WERI-Rb-1 (cell line): ENCODE measurements around the gene AKAP13.

Experiments used
- DNase-seq: peaks from one replicate; pipeline ENCODE4 v3.0.0-alpha.2; 2020
- H3K27ac ChIP-seq: fragments of 250-450 bp; sonication (Bioruptor Pico); 2 replicates; pipeline ENCODE4 v1.5.1; 2020; ENCODE audit warnings: mild to moderate bottlenecking, moderate library complexity
- H3K27me3 ChIP-seq: fragments of 250-450 bp; sonication (Bioruptor Pico); 2 replicates; pipeline ENCODE4 v1.5.1; 2021; ENCODE audit warnings: mild to moderate bottlenecking, low read depth, moderate library complexity; ENCODE audit not compliant: insufficient read depth, severe bottlenecking
- H3K36me3 ChIP-seq: fragments of 250-450 bp; sonication (Bioruptor Pico); 2 replicates; pipeline ENCODE4 v1.5.1; 2020; ENCODE audit warnings: mild to moderate bottlenecking, moderate library complexity
- H3K4me3 ChIP-seq: 2 replicates; pipeline ENCODE4 v1.5.1; 2011; ENCODE audit warnings: low read depth, mild to moderate bottlenecking, control low read depth, low read length
- H3K9me3 ChIP-seq: fragments of 250-450 bp; sonication (Bioruptor Pico); 2 replicates; pipeline ENCODE4 v1.5.1; 2021; ENCODE audit warnings: mild to moderate bottlenecking, moderate library complexity; ENCODE audit not compliant: severe bottlenecking
- TF ChIP-seq, protein P1 (sequence below): IDR thresholded peaks from 2 replicates; pipeline ENCODE4 v1.5.1; 2011; ENCODE audit warnings: low read depth, mild to moderate bottlenecking, control low read depth, inconsistent platforms, low read length

The AKAP13 gene

DNA sequence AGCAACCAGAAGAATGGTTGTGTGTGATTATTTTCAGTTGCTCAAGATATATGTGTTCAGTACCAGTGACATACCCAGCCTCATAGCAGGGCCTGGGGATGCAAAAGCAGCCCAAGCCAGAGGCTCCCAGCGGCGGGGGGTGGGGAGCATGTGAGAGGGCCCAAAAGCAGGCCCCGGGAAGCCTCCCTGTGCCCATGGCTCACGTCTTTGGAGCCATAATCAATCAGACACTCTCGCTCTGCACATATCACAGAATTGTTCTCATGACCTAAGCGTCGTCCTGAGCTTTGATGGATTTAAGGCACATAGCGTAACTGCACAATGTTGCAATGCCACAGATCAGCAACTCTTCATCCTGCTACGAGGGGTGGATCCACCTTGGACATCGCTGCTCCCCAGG lies 393.6 kb downstream of the AKAP13 start:
- no peak for DNase-seq
- TF ChIP-seq, protein P1, sequence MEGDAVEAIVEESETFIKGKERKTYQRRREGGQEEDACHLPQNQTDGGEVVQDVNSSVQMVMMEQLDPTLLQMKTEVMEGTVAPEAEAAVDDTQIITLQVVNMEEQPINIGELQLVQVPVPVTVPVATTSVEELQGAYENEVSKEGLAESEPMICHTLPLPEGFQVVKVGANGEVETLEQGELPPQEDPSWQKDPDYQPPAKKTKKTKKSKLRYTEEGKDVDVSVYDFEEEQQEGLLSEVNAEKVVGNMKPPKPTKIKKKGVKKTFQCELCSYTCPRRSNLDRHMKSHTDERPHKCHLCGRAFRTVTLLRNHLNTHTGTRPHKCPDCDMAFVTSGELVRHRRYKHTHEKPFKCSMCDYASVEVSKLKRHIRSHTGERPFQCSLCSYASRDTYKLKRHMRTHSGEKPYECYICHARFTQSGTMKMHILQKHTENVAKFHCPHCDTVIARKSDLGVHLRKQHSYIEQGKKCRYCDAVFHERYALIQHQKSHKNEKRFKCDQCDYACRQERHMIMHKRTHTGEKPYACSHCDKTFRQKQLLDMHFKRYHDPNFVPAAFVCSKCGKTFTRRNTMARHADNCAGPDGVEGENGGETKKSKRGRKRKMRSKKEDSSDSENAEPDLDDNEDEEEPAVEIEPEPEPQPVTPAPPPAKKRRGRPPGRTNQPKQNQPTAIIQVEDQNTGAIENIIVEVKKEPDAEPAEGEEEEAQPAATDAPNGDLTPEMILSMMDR = no peak

DNA sequence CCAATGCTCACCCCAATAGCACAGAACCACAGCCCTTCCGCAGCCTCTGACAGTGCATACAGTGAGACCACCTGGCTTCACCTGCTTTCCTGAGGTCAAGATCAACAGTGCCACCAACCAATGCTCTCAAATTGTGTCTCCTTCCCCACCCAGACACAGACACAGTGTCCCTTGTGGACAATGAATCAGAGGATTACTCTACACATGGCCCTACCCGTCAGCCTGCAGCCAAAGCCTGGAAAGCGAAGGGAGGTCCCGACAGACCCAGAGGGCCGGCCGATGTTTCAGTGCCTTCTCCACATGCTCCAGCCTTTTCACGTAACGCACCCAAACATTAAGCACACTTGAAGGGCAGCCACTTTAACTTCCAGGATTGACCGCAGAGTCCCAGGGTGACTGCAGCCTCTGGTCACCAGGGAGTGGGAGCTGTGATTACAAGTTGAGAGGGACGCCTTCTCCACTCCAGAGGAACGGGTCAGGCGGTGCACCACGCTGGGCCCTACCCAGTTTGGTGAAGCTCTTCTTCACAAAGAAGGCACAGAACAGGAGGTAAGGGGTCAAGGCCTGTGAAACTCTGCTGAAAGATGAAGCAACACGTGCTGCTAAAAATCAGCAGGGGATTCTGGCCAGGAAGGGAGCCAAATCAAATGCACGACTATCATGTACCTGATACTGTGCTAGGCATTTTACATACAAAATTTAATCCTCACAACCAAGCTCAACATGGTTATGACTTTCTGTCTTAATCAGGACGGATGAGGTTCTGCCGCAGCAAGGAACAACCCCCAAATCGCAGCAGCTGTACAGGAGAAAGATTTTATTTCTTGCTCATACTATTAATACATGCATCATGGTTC lies 397.1 kb downstream of the AKAP13 start:
- Histone ChIP-seq H3K4me3 (no peak overlapping the region), H3K27ac (no peak overlapping the region), H3K36me3 (no peaks in the 10 kb centered on the region), H3K27me3 (no peaks in the 10 kb centered on the region), H3K9me3 (no peaks in the 10 kb centered on the region)
- TF ChIP-seq, protein P1 = no peak
- DNase-seq = peak; percentile 26

More for the DNA sequence above, 393.6 kb downstream of the AKAP13 start:
- H3K9me3 ChIP-seq = no peaks in the 10 kb centered on the region
- H3K27me3 ChIP-seq = no peaks in the 10 kb centered on the region
- no peak overlapping the region for H3K4me3 ChIP-seq
- H3K27ac ChIP-seq = no peak overlapping the region
- H3K36me3 ChIP-seq = peaks cover 3% of the 10 kb centered on the region; the same call in 1 of the 2 replicates

DNA sequence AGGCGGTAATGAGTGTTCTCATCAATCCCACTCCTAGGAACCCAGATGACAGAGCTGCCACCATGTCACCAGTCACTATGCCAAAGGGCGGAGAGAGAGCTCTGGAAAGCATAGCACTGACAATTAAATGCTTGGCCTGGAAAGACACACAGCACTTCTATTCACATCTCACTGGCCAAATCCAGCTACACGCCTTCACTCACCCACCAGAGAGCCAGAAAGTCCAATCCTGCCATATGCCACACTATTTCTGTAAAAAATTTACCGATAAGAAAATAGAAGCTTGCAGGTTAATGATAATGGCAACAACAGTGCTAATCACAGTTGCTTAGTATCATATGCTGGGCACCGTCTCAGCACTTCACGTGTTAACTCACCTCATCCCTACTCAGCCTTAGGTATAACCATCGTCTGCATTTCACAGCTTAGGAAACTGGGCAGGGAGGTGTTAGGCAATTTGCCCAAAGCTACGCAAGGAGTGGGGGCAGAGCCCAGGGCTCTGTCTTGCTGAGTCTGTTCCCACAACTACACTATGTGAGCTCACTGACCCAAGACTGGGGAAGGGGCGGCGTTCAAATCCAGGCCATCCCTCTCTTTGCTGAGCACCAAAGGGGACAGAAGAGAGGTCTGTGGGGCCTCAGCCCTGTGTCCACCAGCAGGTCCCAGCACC lies 397.8 kb downstream of the AKAP13 start:
- Histone ChIP-seq H3K9me3 (no peaks in the 10 kb centered on the region), H3K36me3 (no peaks in the 10 kb centered on the region), H3K27me3 (no peaks in the 10 kb centered on the region), H3K4me3 (no peak overlapping the region), H3K27ac (no peak overlapping the region)
- TF ChIP-seq, protein P1 = no peak
- no peak for DNase-seq

DNA sequence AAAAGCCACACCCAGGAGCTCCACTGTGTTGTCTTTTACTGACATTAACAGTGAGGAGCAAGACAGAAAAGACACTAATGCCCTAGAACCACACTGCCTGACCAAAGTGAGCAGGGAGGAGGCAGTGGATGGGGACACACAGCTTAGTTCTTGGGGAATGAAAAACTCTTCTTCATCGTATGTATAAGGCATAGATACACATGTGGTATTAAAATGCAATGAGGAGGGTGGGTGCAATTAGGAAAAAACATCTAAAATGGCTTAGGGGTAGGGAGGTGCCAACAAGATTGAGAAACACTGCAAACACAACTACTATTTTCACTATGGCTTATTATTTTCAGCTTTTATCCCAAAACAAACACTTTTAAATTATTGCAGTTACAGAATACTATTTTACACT lies 398.8 kb downstream of the AKAP13 start:
- H3K4me3 ChIP-seq = no peak overlapping the region
- no peak for DNase-seq
- H3K27ac ChIP-seq = no peak overlapping the region
- H3K9me3 ChIP-seq = no peaks in the 10 kb centered on the region
- no peaks in the 10 kb centered on the region for H3K27me3 ChIP-seq
- TF ChIP-seq, protein P1 = no peak
- H3K36me3 ChIP-seq = no peaks in the 10 kb centered on the region

DNA sequence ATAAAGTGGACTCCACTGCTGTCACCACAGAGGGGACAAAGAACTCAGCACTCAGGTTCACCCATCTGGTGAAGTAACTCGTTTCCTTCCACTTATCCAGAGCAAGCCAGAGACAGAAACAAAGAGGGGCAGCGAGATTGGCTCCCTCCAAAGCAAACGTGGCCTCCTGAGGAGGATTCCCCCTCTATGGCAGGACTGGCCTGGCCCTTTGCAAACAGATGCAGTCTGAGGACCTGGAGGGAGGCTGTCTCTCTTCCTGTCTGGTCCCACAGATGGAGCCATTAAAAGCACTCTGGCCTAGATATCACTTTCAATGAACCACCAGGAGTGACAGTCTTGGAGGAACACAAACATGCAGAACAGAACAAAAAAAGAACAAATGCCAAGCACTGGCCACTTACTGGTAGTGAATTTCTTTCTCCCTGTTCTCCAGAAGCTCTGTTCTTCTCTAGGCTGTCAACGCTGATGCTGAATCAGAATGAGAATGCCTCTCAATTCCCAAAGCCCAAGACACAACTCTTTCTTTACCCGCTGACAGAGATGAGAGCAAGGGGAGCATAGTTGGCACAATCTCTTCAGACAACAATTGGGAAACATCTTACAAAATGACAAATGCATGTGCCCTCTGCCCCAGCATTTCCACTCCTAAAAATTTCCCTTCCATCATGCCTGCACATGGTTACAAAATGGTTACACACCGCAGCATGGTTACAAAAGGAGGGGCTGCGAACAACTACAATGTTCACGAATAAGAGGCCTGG lies 400.0 kb downstream of the AKAP13 start:
- Histone ChIP-seq H3K27ac (no peak overlapping the region), H3K4me3 (no peak overlapping the region), H3K9me3 (no peaks in the 10 kb centered on the region), H3K27me3 (no peaks in the 10 kb centered on the region), H3K36me3 (no peaks in the 10 kb centered on the region)
- TF ChIP-seq, protein P1 = no peak
- no peak for DNase-seq
